Epithelial cell of esophagus (primary cell): Measurements from ENCODE around the gene TENM4.

Source experiments
- DNase-seq: peaks from one replicate; pipeline ENCODE4 v3.0.0; 2010; ENCODE audit warnings: low read depth
- H3K4me3 ChIP-seq: 2 replicates; pipeline ENCODE4 v1.5.1; 2011; ENCODE audit warnings: mild to moderate bottlenecking, low read length, control low read depth
- CTCF ChIP-seq: IDR thresholded peaks from 2 replicates; pipeline ENCODE4 v1.5.1; 2011; ENCODE audit warnings: low read depth, mild to moderate bottlenecking, low read length, control low read depth, inconsistent platforms; ENCODE audit not compliant: insufficient read depth; ENCODE audit errors: missing control alignments

Gene TENM4

GRCh38 chr11:78767027-78767932 is 673.5 kb downstream of the TENM4 start:
- no peak overlapping the region for H3K4me3 ChIP-seq
- no peak for DNase-seq
- TF ChIP-seq CTCF, result no peak

GRCh38 chr11:78764946-78765345 is 675.9 kb downstream of the TENM4 start:
- TF ChIP-seq CTCF, result no peak
- DNase-seq, result no peak
- no peak overlapping the region for H3K4me3 ChIP-seq

- no peak overlapping the region for H3K4me3 ChIP-seq
- DNase-seq, result no peak
- TF ChIP-seq CTCF, result no peak
Observed at GRCh38 chr11:78763664-78764063, 677.2 kb downstream of the TENM4 start.

- H3K4me3 ChIP-seq, result no peak overlapping the region
- TF ChIP-seq CTCF, result no peak
- DNase-seq, result no peak
Observed at GRCh38 chr11:78762105-78762504, 678.7 kb downstream of the TENM4 start.

GRCh38 chr11:78759071-78759470 is 681.8 kb downstream of the TENM4 start:
- no peak for TF ChIP-seq CTCF
- no peak overlapping the region for H3K4me3 ChIP-seq
- DNase-seq, result no peak

- no peak overlapping the region for H3K4me3 ChIP-seq
- no peak for DNase-seq
- no peak for TF ChIP-seq CTCF
Observed at GRCh38 chr11:78753297-78753696, 687.5 kb downstream of the TENM4 start.

GRCh38 chr11:78752494-78752893 is 688.3 kb downstream of the TENM4 start:
- DNase-seq, result no peak
- TF ChIP-seq CTCF, result no peak
- H3K4me3 ChIP-seq, result no peak overlapping the region
